K562 (cell line): ENCODE data around the gene ULBP1. TPM values are rescaled to one million over a fixed set of nuclear protein-coding genes. Genes with fewer than 3 reads are reported as not detected.

Experiments used
- CREB1 ChIP-seq, 2 experiments: sonication (generic) in 1 of 2; formaldehyde crosslinking in 1 of 2; IDR thresholded peaks; 2 replicates each; pipeline versions ENCODE4 v1.6.1 to v1.8.0; 2012 to 2022; ENCODE audit warnings: inconsistent platforms in 1 of 2, mild to moderate bottlenecking in 1 of 2, missing genetic modification reagents in 1 of 2, moderate library complexity in 1 of 2
- NONO ChIP-seq, 2 experiments: fragments of 200-400 bp in 1 of 2; fragments of 450-650 bp in 1 of 2; formaldehyde crosslinking in 1 of 2; IDR thresholded peaks; 2 replicates each; pipeline ENCODE4 v1.6.1; 2017; ENCODE audit warnings: low read depth in 2 of 2, mild to moderate bottlenecking in 2 of 2, moderate library complexity in 2 of 2, low read length in 1 of 2
- NRF1 ChIP-seq, 2 experiments: fragments of 450-650 bp; IDR thresholded peaks in 1 of 2; conservative IDR thresholded peaks in 1 of 2; 2 replicates each; pipeline ENCODE4 v1.6.1; 2014; ENCODE audit warnings: mild to moderate bottlenecking in 2 of 2
- polyA plus RNA-seq, 8 experiments: library from polyadenylated mRNA; depleted of rRNA in 4 of 8; stranded (reverse) in 5 of 8; unstranded in 3 of 8; fragments of >200 nt; fragmentation: Nextera tagmentation in 2 of 8; fragmentation: Illumina TruSeq in 1 of 8; extraction: Ambion mirVana in 2 of 8; extraction: Trizol in 1 of 8; gene quantifications; 2 replicates each; pipeline versions ENCODE4 v1.2.1 to v1.2.3, GENCODE V29; 2011 to 2014; ENCODE audit warnings: inconsistent platforms in 1 of 8, missing spikeins in 1 of 8
- total RNA-seq, 7 experiments: library from RNA; depleted of rRNA in 6 of 7; stranded (reverse); fragments of >200 nt in 6 of 7; fragmentation: Illumina TruSeq in 2 of 7; extraction: Trizol in 2 of 7; gene quantifications; 2 replicates each; pipeline versions ENCODE4 v1.2.1 to v1.2.3, GENCODE V29; 2011 to 2021; ENCODE audit warnings: low replicate concordance in 1 of 7
- TF ChIP-seq, protein P1 (sequence below), 2 experiments: fragments of 450-650 bp; IDR thresholded peaks; 2 replicates each; pipeline ENCODE4 v1.6.1; 2016
- TF ChIP-seq, protein P2 (sequence below): fragments of 450-650 bp; IDR thresholded peaks from 2 replicates; pipeline ENCODE4 v1.6.1; 2016
- TF ChIP-seq, protein P3 (sequence below): sonication (generic); formaldehyde crosslinking; IDR thresholded peaks from 2 replicates; pipeline ENCODE4 v1.9.0; 2022; ENCODE audit warnings: mild to moderate bottlenecking, missing genetic modification reagents

ULBP1 gene
- total and polyA plus RNA-seq, 9 of the 15 experiments (the other 6 are each of a cell fraction or from before 2014, with no cell fraction given), result 0.33 to 6.0 (median 2.5) TPM

DNA sequence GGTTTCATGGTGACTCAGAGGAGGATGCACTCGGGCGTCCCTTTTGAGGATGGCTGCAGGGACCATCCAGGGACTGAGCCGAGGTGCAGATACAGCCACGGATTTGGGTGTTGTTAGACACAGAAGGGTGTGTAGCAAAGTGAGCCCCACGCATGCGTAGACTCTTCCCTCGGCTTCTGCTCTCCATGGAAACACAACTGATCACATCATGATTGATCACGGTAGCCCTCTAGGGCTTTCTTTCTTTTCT is 606 bp upstream of the ULBP1 start (continued):
- TF ChIP-seq, protein P1, sequence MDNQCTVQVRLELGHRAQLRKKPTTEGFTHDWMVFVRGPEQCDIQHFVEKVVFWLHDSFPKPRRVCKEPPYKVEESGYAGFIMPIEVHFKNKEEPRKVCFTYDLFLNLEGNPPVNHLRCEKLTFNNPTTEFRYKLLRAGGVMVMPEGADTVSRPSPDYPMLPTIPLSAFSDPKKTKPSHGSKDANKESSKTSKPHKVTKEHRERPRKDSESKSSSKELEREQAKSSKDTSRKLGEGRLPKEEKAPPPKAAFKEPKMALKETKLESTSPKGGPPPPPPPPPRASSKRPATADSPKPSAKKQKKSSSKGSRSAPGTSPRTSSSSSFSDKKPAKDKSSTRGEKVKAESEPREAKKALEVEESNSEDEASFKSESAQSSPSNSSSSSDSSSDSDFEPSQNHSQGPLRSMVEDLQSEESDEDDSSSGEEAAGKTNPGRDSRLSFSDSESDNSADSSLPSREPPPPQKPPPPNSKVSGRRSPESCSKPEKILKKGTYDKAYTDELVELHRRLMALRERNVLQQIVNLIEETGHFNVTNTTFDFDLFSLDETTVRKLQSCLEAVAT (IDR thresholded peaks at IDR 0.05), result no peak
- TF ChIP-seq NRF1 (conservative IDR thresholded peaks at IDR 0.05 in 1 of 2, IDR thresholded peaks at IDR 0.05 in 1 of 2) (peak; percentile 92 to 93), CREB1 (IDR thresholded peaks at IDR 0.05) (no peak), CREB1 (CRISPR knock-in tag; IDR thresholded peaks at IDR 0.05) (no peak), NONO (IDR thresholded peaks at IDR 0.05; ENCODE audit: low read depth in 2 of 2, low read length in 1 of 2) (no peak)
- TF ChIP-seq, protein P2, sequence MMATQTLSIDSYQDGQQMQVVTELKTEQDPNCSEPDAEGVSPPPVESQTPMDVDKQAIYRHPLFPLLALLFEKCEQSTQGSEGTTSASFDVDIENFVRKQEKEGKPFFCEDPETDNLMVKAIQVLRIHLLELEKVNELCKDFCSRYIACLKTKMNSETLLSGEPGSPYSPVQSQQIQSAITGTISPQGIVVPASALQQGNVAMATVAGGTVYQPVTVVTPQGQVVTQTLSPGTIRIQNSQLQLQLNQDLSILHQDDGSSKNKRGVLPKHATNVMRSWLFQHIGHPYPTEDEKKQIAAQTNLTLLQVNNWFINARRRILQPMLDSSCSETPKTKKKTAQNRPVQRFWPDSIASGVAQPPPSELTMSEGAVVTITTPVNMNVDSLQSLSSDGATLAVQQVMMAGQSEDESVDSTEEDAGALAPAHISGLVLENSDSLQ, result no peak
- TF ChIP-seq, protein P3, sequence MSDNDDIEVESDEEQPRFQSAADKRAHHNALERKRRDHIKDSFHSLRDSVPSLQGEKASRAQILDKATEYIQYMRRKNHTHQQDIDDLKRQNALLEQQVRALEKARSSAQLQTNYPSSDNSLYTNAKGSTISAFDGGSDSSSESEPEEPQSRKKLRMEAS (CRISPR knock-in tag), result no peak
- TF ChIP-seq, all 486 proteins: peak for 21
